GM18526 (cell line): Measurements from ENCODE around the gene VEGFA.

Experiments
- POLR2A ChIP-seq: IDR thresholded peaks from 3 replicates; pipeline ENCODE4 v1.6.1; 2011; ENCODE audit not compliant: insufficient read length; ENCODE audit errors: extremely low read depth

VEGFA gene

GRCh38 chr6:43735642-43736199 is 34.3 kb upstream of the VEGFA start:
- no peak for TF ChIP-seq POLR2A

GRCh38 chr6:43736211-43736786 is 33.7 kb upstream of the VEGFA start:
- TF ChIP-seq POLR2A, result no peak

- no peak for TF ChIP-seq POLR2A
Observed at GRCh38 chr6:43736844-43737243, 33.2 kb upstream of the VEGFA start.

- no peak for TF ChIP-seq POLR2A
Observed at GRCh38 chr6:43737272-43738081, 32.5 kb upstream of the VEGFA start.

- no peak for TF ChIP-seq POLR2A
Observed at GRCh38 chr6:43738267-43738676, 31.7 kb upstream of the VEGFA start.

GRCh38 chr6:43738877-43739641 is 31.0 kb upstream of the VEGFA start:
- no peak for TF ChIP-seq POLR2A

- TF ChIP-seq POLR2A, result no peak
Observed at GRCh38 chr6:43739642-43740091, 30.3 kb upstream of the VEGFA start.

- no peak for TF ChIP-seq POLR2A
Observed at GRCh38 chr6:43740321-43740960, 29.6 kb upstream of the VEGFA start.

- no peak for TF ChIP-seq POLR2A
Observed at GRCh38 chr6:43740961-43741764, 28.8 kb upstream of the VEGFA start.

- no peak for TF ChIP-seq POLR2A
Observed at GRCh38 chr6:43741829-43742228, 28.2 kb upstream of the VEGFA start.

- TF ChIP-seq POLR2A, result no peak
Observed at GRCh38 chr6:43742285-43742684, 27.7 kb upstream of the VEGFA start.

GRCh38 chr6:43742931-43743632 is 26.9 kb upstream of the VEGFA start:
- no peak for TF ChIP-seq POLR2A

- TF ChIP-seq POLR2A, result no peak
Observed at GRCh38 chr6:43743682-43744381, 26.2 kb upstream of the VEGFA start.
